ENCODE measurements around the gene C15orf61.
A peak's percentile ranks its signal among the peaks of the same experiment; 100 is the strongest.

The C15orf61 gene

GRCh38 chr15:67543348-67543718 is 22.4 kb downstream of the C15orf61 start:
- H3K4me3 ChIP-seq (ENCODE audit: low read depth, low read length) = peak overlapping the region; percentile 89
- TF ChIP-seq, protein P1, sequence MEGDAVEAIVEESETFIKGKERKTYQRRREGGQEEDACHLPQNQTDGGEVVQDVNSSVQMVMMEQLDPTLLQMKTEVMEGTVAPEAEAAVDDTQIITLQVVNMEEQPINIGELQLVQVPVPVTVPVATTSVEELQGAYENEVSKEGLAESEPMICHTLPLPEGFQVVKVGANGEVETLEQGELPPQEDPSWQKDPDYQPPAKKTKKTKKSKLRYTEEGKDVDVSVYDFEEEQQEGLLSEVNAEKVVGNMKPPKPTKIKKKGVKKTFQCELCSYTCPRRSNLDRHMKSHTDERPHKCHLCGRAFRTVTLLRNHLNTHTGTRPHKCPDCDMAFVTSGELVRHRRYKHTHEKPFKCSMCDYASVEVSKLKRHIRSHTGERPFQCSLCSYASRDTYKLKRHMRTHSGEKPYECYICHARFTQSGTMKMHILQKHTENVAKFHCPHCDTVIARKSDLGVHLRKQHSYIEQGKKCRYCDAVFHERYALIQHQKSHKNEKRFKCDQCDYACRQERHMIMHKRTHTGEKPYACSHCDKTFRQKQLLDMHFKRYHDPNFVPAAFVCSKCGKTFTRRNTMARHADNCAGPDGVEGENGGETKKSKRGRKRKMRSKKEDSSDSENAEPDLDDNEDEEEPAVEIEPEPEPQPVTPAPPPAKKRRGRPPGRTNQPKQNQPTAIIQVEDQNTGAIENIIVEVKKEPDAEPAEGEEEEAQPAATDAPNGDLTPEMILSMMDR (IDR thresholded peaks at IDR 0.05; ENCODE audit: low read depth, low read length) = no peak

GRCh38 chr15:67544475-67544874 is 23.5 kb downstream of the C15orf61 start:
- H3K4me3 ChIP-seq (ENCODE audit: low read depth, low read length) = no peak overlapping the region
- TF ChIP-seq, protein P1 (IDR thresholded peaks at IDR 0.05; ENCODE audit: low read depth, low read length) = no peak

GRCh38 chr15:67545864-67546263 is 24.9 kb downstream of the C15orf61 start:
- TF ChIP-seq, protein P1 (IDR thresholded peaks at IDR 0.05; ENCODE audit: low read depth, low read length) = no peak
- no peak overlapping the region for H3K4me3 ChIP-seq (ENCODE audit: low read depth, low read length)

GRCh38 chr15:67547064-67547463 is 26.1 kb downstream of the C15orf61 start:
- TF ChIP-seq, protein P1 (IDR thresholded peaks at IDR 0.05; ENCODE audit: low read depth, low read length) = no peak

DNA sequence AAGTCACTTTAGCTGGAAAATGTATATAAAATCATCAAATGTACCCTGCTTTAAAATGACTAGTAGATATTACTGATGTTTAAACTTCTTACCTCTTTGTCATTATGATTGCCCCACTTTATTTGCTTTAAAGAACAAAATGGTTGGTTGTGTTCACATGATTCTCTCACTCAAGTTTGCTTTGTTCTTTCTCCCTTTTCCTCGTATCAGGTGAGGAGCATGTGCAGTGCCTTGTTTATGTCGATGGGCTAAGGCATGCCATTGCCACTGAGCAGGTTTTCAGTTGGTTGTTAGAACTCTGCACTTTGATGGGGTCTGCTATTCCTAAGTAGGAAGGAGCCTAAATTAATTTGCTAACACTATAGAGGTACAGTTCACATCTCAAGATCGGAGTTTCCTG is 26.9 kb downstream of the C15orf61 start:
- TF ChIP-seq, protein P1 (IDR thresholded peaks at IDR 0.05; ENCODE audit: low read depth, low read length) = no peak
- H3K4me3 ChIP-seq (ENCODE audit: low read depth, low read length) = no peak overlapping the region

More at GRCh38 chr15:67547064-67547463, 26.1 kb downstream of the C15orf61 start:
- H3K4me3 ChIP-seq (ENCODE audit: low read depth, low read length) = no peak overlapping the region

GRCh38 chr15:67548236-67548852 is 27.4 kb downstream of the C15orf61 start:
- no peak overlapping the region for H3K4me3 ChIP-seq (ENCODE audit: low read depth, low read length)
- TF ChIP-seq, protein P1 (IDR thresholded peaks at IDR 0.05; ENCODE audit: low read depth, low read length) = no peak

DNA sequence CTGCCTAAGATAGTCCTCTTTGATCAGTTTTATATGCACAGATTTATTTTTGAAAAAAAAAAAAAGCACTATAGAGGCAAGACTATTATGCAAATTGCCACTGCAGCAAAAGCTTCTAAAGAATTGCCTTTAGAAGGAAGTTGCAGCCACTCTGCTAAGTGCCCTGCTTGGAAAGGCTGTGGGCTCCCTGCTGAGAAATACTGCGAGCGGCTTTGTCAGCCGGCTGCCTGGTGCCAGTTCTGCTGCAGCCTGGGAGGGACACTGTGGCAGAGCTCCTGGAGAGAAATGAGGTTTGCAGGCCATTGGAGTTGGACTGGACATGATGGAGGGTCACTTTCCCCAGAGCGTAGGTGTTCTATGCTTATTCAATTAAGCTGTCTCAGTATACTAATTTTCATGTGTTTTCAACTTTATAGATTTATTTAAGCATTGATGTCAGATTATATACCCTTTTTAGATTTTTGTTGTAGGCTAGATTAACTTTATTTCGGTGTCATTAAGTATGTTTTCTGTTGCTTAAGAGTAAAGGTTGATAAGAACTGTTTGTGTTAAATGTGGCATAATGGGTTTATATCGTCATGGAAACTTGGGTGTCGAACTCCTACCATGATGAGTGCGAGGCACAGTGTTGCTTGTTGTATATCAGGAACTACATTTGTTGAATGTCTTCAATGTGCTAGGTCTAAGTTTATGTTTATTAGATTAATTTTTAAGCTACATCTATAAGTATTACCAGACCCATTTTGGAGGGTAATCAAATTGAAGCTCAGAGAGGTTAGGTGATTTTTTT is 28.1 kb downstream of the C15orf61 start:
- TF ChIP-seq, protein P1 (IDR thresholded peaks at IDR 0.05; ENCODE audit: low read depth, low read length) = no peak
- no peak overlapping the region for H3K4me3 ChIP-seq (ENCODE audit: low read depth, low read length)

All from WI38 (cell line).